Neural progenitor cell (in vitro differentiated cells): ENCODE measurements around the gene FSTL5. TPM values are rescaled to one million over a fixed set of nuclear protein-coding genes. Genes with fewer than 3 reads are reported as not detected.

Source experiments
- DNase-seq: peaks from one replicate; pipeline ENCODE4 v3.0.0-alpha.2; 2016; ENCODE audit warnings: low spot score
- H2AFZ ChIP-seq: fragments of 200-600 bp; sonication (generic); replicated peaks from 2 replicates; pipeline ENCODE4 v1.6.1; 2016; ENCODE audit warnings: antibody characterized with exemption
- H3F3A ChIP-seq: fragments of 200-600 bp; sonication (generic); 2 replicates; pipeline ENCODE4 v1.6.1; 2016; ENCODE audit warnings: antibody characterized with exemption, low read depth
- H3K27ac ChIP-seq: fragments of 200-600 bp; sonication (generic); 2 replicates; pipeline ENCODE4 v1.5.1; 2016; ENCODE audit warnings: mild to moderate bottlenecking
- H3K27me3 ChIP-seq: fragments of 200-600 bp; sonication (generic); 2 replicates; pipeline ENCODE4 v1.6.1; 2016; ENCODE audit warnings: mild to moderate bottlenecking, moderate library complexity
- H3K36me3 ChIP-seq: fragments of 200-600 bp; sonication (generic); 2 replicates; pipeline ENCODE4 v1.5.1; 2016
- H3K4me1 ChIP-seq: fragments of 200-600 bp; sonication (generic); 2 replicates; pipeline ENCODE4 v1.6.1; 2016; ENCODE audit warnings: mixed run types
- H3K4me2 ChIP-seq: fragments of 200-600 bp; sonication (generic); 2 replicates; pipeline ENCODE4 v1.6.1; 2016
- H3K4me3 ChIP-seq: fragments of 200-600 bp; sonication (generic); 2 replicates; pipeline ENCODE4 v1.5.1; 2016
- H3K79me2 ChIP-seq: fragments of 200-600 bp; sonication (generic); 2 replicates; pipeline ENCODE4 v1.6.1; 2016; ENCODE audit warnings: low read depth
- H3K9ac ChIP-seq: fragments of 200-600 bp; sonication (generic); 2 replicates; pipeline ENCODE4 v1.6.1; 2016
- H3K9me3 ChIP-seq: fragments of 200-600 bp; sonication (generic); 2 replicates; pipeline ENCODE4 v1.5.1; 2016; ENCODE audit warnings: low read depth
- H4K20me1 ChIP-seq: fragments of 200-600 bp; sonication (generic); 2 replicates; pipeline ENCODE4 v1.6.1; 2016; ENCODE audit warnings: low read depth
- H3K27ac Mint-ChIP-seq: 3 replicates; pipeline ENCODE4 v1.8.0; 2021; ENCODE audit warnings: mixed read lengths
- H3K27me3 Mint-ChIP-seq: 2 replicates; pipeline ENCODE4 v1.8.0; 2022; ENCODE audit warnings: low read depth, mild to moderate bottlenecking, inconsistent platforms, moderate library complexity, mixed read lengths; ENCODE audit not compliant: insufficient read depth
- H3K36me3 Mint-ChIP-seq: 3 replicates; pipeline ENCODE4 v1.8.0; 2021; ENCODE audit warnings: mixed read lengths
- H3K4me1 Mint-ChIP-seq: 3 replicates; pipeline ENCODE4 v1.8.0; 2021; ENCODE audit warnings: mixed read lengths
- H3K4me3 Mint-ChIP-seq: 3 replicates; pipeline ENCODE4 v1.8.0; 2021; ENCODE audit warnings: mild to moderate bottlenecking, moderate library complexity, mixed read lengths
- H3K9me3 Mint-ChIP-seq: 3 replicates; pipeline ENCODE4 v1.8.0; 2020; ENCODE audit warnings: mixed read lengths
- CTCF ChIP-seq: fragments of 200-600 bp; sonication (generic); IDR thresholded peaks from 2 replicates; pipeline ENCODE4 v1.5.1; 2017; ENCODE audit warnings: antibody characterized with exemption, mild to moderate bottlenecking
- EZH2 ChIP-seq: fragments of 200-600 bp; sonication (generic); IDR thresholded peaks from 2 replicates; pipeline ENCODE4 v1.6.1; 2017; ENCODE audit warnings: antibody characterized with exemption, mild to moderate bottlenecking, moderate library complexity
- EZH2phosphoT487 ChIP-seq: fragments of 200-600 bp; sonication (generic); IDR thresholded peaks from 2 replicates; pipeline ENCODE4 v1.6.1; 2017; ENCODE audit warnings: antibody characterized with exemption
- total RNA-seq: library from RNA; depleted of rRNA; stranded (reverse); fragments of >200 nt; gene quantifications from 2 replicates; pipeline ENCODE4 v1.2.3, GENCODE V29; 2015; ENCODE audit warnings: low replicate concordance

Gene FSTL5
- total RNA-seq, 1 donor from 2014 or later: not detected

GRCh38 chr4:161815841-161816240 lies 348.0 kb downstream of the FSTL5 start:
- no peak for DNase-seq
- TF ChIP-seq CTCF (no peak), EZH2phosphoT487 (no peak), EZH2 (no peak)
- H3K36me3 ChIP-seq: no peaks in the 10 kb centered on the region

DNA sequence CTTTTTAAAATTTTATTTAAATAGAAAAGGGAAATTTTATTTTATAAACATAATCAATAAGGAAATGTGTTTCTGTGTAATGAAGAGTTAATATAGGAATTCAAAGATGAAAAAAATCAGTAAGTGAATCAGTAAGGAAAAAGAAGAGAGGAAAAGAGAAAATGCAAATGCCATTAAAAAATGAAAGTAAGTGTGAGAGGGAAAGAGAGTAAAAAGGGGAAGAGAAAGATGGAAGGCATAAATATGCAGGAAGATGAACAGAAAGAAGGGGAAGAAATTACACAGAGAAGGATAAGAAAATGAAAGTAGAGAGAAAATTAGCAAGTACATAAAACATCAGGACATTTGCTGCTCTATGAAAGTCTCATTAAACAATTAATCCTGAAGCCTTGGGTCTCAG lies 349.9 kb downstream of the FSTL5 start:
- Histone ChIP-seq H3K27ac (no peak overlapping the region), H3F3A (no peaks in the 10 kb centered on the region), H3K4me2 (no peak overlapping the region), H3K4me3 (no peak overlapping the region), H3K36me3 (no peaks in the 10 kb centered on the region), H3K9ac (no peak overlapping the region), H3K79me2 (no peaks in the 10 kb centered on the region), H2AFZ (no peak overlapping the region), H3K9me3 (no peaks in the 10 kb centered on the region), H3K27me3 (no peaks in the 10 kb centered on the region), H4K20me1 (no peaks in the 10 kb centered on the region), H3K4me1 (no peaks in the 10 kb centered on the region)
- no peak for DNase-seq
- H3K9me3 Mint-ChIP-seq: no peaks in the 10 kb centered on the region
- no peaks in the 10 kb centered on the region for H3K4me1 Mint-ChIP-seq
- H3K36me3 Mint-ChIP-seq: no peaks in the 10 kb centered on the region
- H3K27me3 Mint-ChIP-seq: no peaks in the 10 kb centered on the region
- H3K4me3 Mint-ChIP-seq: no peak overlapping the region
- no peak overlapping the region for H3K27ac Mint-ChIP-seq
- TF ChIP-seq CTCF (no peak), EZH2phosphoT487 (no peak), EZH2 (no peak)

More at GRCh38 chr4:161815841-161816240, 348.0 kb downstream of the FSTL5 start:
- no peaks in the 10 kb centered on the region for H3K79me2 ChIP-seq
- H4K20me1 ChIP-seq: no peaks in the 10 kb centered on the region
- no peaks in the 10 kb centered on the region for H3K27me3 ChIP-seq
- no peaks in the 10 kb centered on the region for H3K27me3 Mint-ChIP-seq
- H3K9me3 ChIP-seq: no peaks in the 10 kb centered on the region
- no peaks in the 10 kb centered on the region for H3K4me1 Mint-ChIP-seq
- no peaks in the 10 kb centered on the region for H3K9me3 Mint-ChIP-seq
- H3K27ac ChIP-seq: no peak overlapping the region
- H3K4me1 ChIP-seq: no peaks in the 10 kb centered on the region
- H3K4me3 ChIP-seq: no peak overlapping the region
- H3K4me3 Mint-ChIP-seq: no peak overlapping the region
- no peak overlapping the region for H3K27ac Mint-ChIP-seq
- no peaks in the 10 kb centered on the region for H3F3A ChIP-seq
- H3K4me2 ChIP-seq: no peak overlapping the region
- no peaks in the 10 kb centered on the region for H3K36me3 Mint-ChIP-seq
- H2AFZ ChIP-seq: no peak overlapping the region
- no peak overlapping the region for H3K9ac ChIP-seq

DNA sequence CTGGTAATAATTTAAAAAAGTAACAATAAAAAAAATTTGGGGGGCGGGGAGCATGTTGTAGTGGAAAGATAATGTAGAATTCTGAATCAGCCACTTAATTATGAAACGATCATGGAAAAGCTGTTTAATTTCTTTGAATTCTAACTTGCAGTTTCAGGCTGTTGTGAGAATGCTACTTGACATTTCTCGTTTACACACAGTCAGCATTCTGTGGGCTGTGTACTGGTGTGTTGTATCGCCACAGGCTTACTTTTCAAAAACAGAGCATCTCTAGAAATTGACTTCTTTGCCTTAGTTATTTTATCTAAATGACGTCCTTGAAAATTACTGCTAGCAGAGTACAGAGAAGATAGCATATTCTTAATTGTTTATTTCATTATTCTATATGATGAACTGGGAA lies 350.4 kb downstream of the FSTL5 start:
- Mint-ChIP-seq H3K27ac (no peak overlapping the region), H3K9me3 (no peaks in the 10 kb centered on the region), H3K4me1 (no peaks in the 10 kb centered on the region), H3K27me3 (no peaks in the 10 kb centered on the region), H3K36me3 (no peaks in the 10 kb centered on the region), H3K4me3 (no peak overlapping the region)
- Histone ChIP-seq H3F3A (no peaks in the 10 kb centered on the region), H2AFZ (no peak overlapping the region), H3K27me3 (no peaks in the 10 kb centered on the region), H4K20me1 (no peaks in the 10 kb centered on the region), H3K4me2 (no peak overlapping the region), H3K4me1 (no peaks in the 10 kb centered on the region), H3K27ac (no peak overlapping the region), H3K9ac (no peak overlapping the region), H3K9me3 (no peaks in the 10 kb centered on the region), H3K36me3 (no peaks in the 10 kb centered on the region), H3K79me2 (no peaks in the 10 kb centered on the region), H3K4me3 (no peak overlapping the region)
- DNase-seq: no peak
- TF ChIP-seq CTCF (no peak), EZH2phosphoT487 (no peak), EZH2 (no peak)

GRCh38 chr4:161803171-161803570 lies 360.6 kb downstream of the FSTL5 start:
- H3K4me3 ChIP-seq: no peak overlapping the region
- no peak overlapping the region for H3K4me3 Mint-ChIP-seq
- no peaks in the 10 kb centered on the region for H4K20me1 ChIP-seq
- no peaks in the 10 kb centered on the region for H3K9me3 ChIP-seq
- TF ChIP-seq EZH2phosphoT487 (no peak), EZH2 (no peak), CTCF (no peak)
- no peak for DNase-seq
- no peak overlapping the region for H3K4me2 ChIP-seq
- no peak overlapping the region for H2AFZ ChIP-seq
- H3K4me1 ChIP-seq: peaks cover 9% of the 10 kb centered on the region
- H3F3A ChIP-seq: no peaks in the 10 kb centered on the region
- H3K36me3 ChIP-seq: no peaks in the 10 kb centered on the region
- no peak overlapping the region for H3K27ac Mint-ChIP-seq
- H3K4me1 Mint-ChIP-seq: no peaks in the 10 kb centered on the region
- no peaks in the 10 kb centered on the region for H3K79me2 ChIP-seq
- no peaks in the 10 kb centered on the region for H3K36me3 Mint-ChIP-seq
- H3K27me3 ChIP-seq: no peaks in the 10 kb centered on the region
- H3K27me3 Mint-ChIP-seq: no peaks in the 10 kb centered on the region
- H3K9ac ChIP-seq: no peak overlapping the region
- H3K27ac ChIP-seq: no peak overlapping the region
- no peaks in the 10 kb centered on the region for H3K9me3 Mint-ChIP-seq
